22Rv1 (cell line): ENCODE measurements around the gene ZCCHC4.

Experiments used
- ZFX ChIP-seq: fragments of 450-650 bp; IDR thresholded peaks from 2 replicates; pipeline ENCODE4 v1.6.1; 2017; ENCODE audit warnings: antibody characterized with exemption, borderline replicate concordance
- TF ChIP-seq, protein P1 (sequence below): fragments of 450-650 bp; IDR thresholded peaks from 2 replicates; pipeline ENCODE4 v1.5.1; 2017; ENCODE audit warnings: mild to moderate bottlenecking

DNA sequence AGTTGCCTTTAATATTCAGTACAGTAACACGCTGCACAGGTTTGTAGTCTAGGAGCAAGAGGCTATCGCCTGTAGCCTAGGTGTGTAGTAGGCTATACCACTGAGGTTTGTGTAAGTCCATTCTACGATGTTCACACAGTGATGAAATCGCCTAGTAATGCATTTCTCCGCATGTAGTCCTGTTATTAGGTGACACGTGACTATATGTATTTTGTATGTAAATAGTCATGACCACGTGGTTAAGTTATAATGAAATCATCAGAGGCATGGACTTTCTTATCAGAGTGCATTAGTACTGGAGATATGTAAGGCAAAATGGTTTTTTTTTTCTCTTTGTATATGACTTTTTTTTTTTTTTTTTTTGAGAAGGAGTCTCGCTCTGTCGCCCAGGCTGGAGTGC is 9.9 kb upstream of the ZCCHC4 start:
- no peak for TF ChIP-seq ZFX
- TF ChIP-seq, protein P1, sequence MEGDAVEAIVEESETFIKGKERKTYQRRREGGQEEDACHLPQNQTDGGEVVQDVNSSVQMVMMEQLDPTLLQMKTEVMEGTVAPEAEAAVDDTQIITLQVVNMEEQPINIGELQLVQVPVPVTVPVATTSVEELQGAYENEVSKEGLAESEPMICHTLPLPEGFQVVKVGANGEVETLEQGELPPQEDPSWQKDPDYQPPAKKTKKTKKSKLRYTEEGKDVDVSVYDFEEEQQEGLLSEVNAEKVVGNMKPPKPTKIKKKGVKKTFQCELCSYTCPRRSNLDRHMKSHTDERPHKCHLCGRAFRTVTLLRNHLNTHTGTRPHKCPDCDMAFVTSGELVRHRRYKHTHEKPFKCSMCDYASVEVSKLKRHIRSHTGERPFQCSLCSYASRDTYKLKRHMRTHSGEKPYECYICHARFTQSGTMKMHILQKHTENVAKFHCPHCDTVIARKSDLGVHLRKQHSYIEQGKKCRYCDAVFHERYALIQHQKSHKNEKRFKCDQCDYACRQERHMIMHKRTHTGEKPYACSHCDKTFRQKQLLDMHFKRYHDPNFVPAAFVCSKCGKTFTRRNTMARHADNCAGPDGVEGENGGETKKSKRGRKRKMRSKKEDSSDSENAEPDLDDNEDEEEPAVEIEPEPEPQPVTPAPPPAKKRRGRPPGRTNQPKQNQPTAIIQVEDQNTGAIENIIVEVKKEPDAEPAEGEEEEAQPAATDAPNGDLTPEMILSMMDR: no peak
